AG04450 (cell line): ENCODE measurements around the gene TWIST1. TPM values are rescaled to one million over a fixed set of nuclear protein-coding genes. Genes with fewer than 3 reads are reported as not detected.
A peak's percentile ranks its signal among the peaks of the same experiment; 100 is the strongest.

Experiments used
- CTCF ChIA-PET: fragments of 300-600, 350-600 bp; formaldehyde crosslinking; extraction: SDS; loops from one replicate; lab custom pipeline; 2022; ENCODE audit warnings: antibody characterized with exemption, inconsistent platforms; lab: Charles Lee
- POLR2A ChIA-PET: fragments of 350-600 bp; formaldehyde crosslinking; extraction: SDS; loops from one replicate; lab custom pipeline; 2021; ENCODE audit warnings: antibody characterized with exemption, inconsistent platforms; lab: Yijun Ruan, JAX
- DNase-seq: peaks from one replicate; pipeline ENCODE4 v3.0.0-alpha.2; 2011; ENCODE audit warnings: low read depth, low spot score
- H3K27ac ChIP-seq: one replicate; pipeline ENCODE4 v1.5.1; 2012; ENCODE audit warnings: low read depth, low read length, control low read depth
- H3K27me3 ChIP-seq: one replicate; pipeline ENCODE4 v1.6.0; 2012; ENCODE audit warnings: low read length; ENCODE audit not compliant: control insufficient read depth, insufficient read depth
- H3K4me3 ChIP-seq: 2 replicates; pipeline ENCODE4 v1.5.1; 2011; ENCODE audit warnings: mild to moderate bottlenecking, low read depth, low read length, control low read depth
- H3K9me3 ChIP-seq: 2 replicates; pipeline ENCODE4 v1.5.1; 2012; ENCODE audit warnings: low read length; ENCODE audit not compliant: control insufficient read depth, insufficient read depth
- CTCF ChIP-seq: IDR thresholded peaks from 2 replicates; pipeline ENCODE4 v1.5.1; 2011; ENCODE audit warnings: low read depth, low read length, control low read depth, inconsistent platforms
- polyA plus RNA-seq: library from polyadenylated mRNA; depleted of rRNA; stranded (reverse); fragments of >200 nt; gene quantifications from 2 replicates; pipeline ENCODE4 v1.2.3, GENCODE V29; 2011

The TWIST1 gene
- polyA plus RNA-seq, 1 experiment: 19.4 TPM

DNA sequence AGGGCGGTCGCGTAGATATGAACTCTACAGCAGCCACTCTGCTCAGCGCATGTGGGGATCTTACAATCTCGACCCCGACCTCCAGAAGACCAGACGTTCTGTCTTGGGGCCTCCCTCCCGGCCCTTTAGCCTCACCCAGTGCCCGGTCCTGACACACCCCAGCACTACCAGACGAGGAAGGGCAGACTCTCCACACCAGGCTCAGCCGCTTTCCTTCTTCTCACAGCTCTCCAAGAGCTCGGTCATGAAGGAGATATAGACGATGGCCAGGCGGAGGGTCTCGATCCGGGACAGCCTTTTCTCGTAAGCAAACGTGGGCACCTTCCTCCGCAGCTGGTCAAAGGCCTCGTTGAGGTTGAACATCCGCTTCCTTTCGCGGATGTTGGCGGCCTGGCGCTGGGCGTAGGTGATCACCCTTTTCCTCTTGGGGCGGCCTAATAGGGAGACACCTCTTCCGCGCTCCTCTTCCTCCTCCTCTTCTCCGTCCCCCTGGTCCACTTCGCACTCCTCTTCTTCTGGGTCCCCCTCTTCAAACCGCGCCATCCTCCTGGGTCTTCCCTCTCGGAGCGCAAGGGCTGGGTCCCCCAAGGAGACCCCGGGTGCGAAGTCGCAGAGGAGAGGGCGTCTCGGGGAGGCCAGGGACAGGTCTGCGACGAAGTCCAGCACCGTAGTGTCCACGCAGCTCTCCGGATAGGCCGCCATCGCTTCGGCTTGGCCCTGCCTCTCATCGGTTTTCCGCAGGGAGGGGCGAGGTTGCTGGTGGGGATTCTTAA is 27.4 kb upstream of the TWIST1 start, which contains the start of gene FERD3L:
Gene FERD3L, minus strand, starts transcription at position 761 of the 773 bp plus-strand sequence. Its CDS starts 59 bp downstream, at position 702.
- CTCF ChIA-PET: no interaction called here
- no peak for DNase-seq
- no peak within 1 kb of the TSS for H3K27ac ChIP-seq
- no peak for TF ChIP-seq CTCF
- H3K27me3 ChIP-seq: peaks cover 33% of the 10 kb centered on the region
- peaks cover 5% of the 10 kb centered on the region; the same call in 1 of the 2 replicates for H3K9me3 ChIP-seq
- H3K4me3 ChIP-seq: no peak within 1 kb of the TSS
- POLR2A ChIA-PET: no interaction called here

DNA sequence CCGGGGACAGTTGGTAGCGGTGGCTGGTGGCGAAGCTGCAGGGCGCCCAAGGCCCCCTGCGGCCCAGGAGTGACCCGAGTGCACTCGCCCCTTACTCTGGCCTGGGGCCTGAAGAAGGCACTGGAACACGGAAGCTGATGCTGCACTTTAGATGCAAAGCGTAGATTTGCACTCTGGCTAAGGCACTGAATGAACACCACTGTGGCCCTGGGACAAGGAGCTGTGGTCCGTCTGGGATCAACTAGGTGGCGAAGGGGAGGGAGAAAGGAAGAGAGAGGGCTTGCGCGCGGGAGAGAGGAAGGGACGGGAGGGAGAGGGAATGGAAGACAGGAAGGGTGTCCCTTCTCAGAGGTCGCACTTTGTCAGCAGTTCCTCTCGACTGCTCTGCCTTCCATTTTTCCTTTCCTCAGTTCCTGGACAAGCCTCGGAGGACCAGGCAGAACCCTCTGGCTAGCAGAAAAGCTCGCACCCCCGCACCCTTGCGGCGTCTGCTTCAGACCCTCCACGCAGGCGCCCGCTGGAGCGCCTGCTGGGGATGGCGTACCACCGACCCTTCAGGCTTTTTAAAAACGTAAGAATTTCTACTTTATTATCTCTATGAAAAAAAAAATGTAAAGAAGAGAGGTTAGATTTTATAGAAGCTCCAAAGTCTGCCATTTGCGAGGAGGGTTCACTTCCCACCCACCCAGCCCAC is 26.6 kb upstream of the TWIST1 start:
- CTCF ChIA-PET: interaction anchor here (1.0 kb wide), 1 partner anchor 22 kb away, joined by 3 read pairs; no protein-coding TSS in a partner anchor
- TF ChIP-seq CTCF: no peak
- Histone ChIP-seq H3K4me3 (peak overlapping the region; percentile 3; the same call in 1 of the 2 replicates), H3K27me3 (peaks cover 33% of the 10 kb centered on the region), H3K9me3 (peaks cover 5% of the 10 kb centered on the region; the same call in 1 of the 2 replicates), H3K27ac (no peak overlapping the region)
- POLR2A ChIA-PET: no interaction called here
- DNase-seq: no peak

DNA sequence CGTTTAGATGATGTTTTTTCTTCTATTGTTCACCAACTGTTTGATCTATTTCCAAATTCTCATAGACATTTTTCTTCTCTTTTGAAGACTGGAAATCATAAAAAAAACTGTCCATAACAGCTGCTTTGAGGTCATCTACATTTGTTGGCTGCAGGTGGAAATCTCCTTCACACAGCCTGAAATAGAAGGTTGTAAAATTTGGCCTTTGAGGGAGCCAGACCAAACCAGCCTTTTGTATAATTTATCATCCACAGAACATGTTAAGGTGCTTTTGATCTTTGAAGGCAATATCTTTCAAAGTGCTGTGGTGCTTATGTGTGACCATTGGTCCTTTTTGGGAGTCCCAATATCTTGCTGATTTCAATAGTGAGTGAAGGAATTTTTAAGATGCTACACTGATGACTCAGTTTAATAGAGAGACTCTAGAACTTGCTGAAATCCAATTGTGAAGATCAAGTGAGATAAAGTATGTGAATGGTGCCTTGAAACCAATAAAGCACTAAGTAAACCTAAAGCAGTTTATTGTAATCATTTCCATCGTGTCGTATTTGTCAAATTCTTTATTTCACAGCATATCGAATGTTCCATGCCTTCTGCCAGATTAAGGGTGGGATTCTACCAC is 22.4 kb upstream of the TWIST1 start:
- no peak for TF ChIP-seq CTCF
- no peak for DNase-seq
- CTCF ChIA-PET: interaction anchor here (0.9 kb wide), 1 partner anchor 18 kb away, joined by 3 read pairs; no protein-coding TSS in a partner anchor
- POLR2A ChIA-PET: no interaction called here
- no peak overlapping the region for H3K27ac ChIP-seq
- no peak overlapping the region for H3K4me3 ChIP-seq
- H3K9me3 ChIP-seq: peaks cover under 1% of the 10 kb centered on the region; the same call in 1 of the 2 replicates
- peaks cover 19% of the 10 kb centered on the region for H3K27me3 ChIP-seq

DNA sequence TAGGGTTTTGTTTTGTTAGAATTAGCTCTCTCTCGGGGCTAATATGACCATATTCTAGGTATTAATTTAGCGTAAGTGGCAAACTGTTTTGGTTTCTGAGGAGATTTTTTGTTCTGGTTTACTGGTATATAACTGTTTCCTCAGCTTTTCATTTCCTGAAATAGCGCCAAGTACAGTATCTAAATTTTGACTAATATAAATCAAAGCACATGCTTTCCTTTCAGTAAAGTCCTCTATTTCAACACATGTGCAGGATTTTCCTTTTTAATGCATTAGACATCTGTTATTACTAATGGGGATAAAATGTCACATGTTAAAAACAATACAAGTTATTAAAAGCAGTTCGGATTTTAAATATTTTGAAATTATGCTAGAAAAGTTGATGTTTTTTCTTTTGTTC is 16.4 kb upstream of the TWIST1 start:
- no peak for DNase-seq
- POLR2A ChIA-PET: no interaction called here
- Histone ChIP-seq H3K9me3 (no peaks in the 10 kb centered on the region), H3K27me3 (no peaks in the 10 kb centered on the region), H3K4me3 (no peak overlapping the region), H3K27ac (no peak overlapping the region)
- TF ChIP-seq CTCF: no peak
- CTCF ChIA-PET: interaction anchor here (1.0 to 1.9 kb wide), 5 partner anchors 12 to 358 kb away, joined by 3 to 8 read pairs (median 5); no protein-coding TSS in a partner anchor
